HG03066 (cell line): ENCODE results near the gene CEP68.
"Not testable (repeated sequence)": the region's sequence is repeated elsewhere in the genome, so short reads cannot be mapped to it uniquely, and the experiment has no call there.

Source experiments
- ATAC-seq: cut with Tn5 transposase; IDR thresholded peaks from one replicate; pipeline ENCODE4 v1.9.1; 2021; ENCODE audit warnings: low read depth; ENCODE audit not compliant: unreplicated experiment

CEP68 gene

DNA sequence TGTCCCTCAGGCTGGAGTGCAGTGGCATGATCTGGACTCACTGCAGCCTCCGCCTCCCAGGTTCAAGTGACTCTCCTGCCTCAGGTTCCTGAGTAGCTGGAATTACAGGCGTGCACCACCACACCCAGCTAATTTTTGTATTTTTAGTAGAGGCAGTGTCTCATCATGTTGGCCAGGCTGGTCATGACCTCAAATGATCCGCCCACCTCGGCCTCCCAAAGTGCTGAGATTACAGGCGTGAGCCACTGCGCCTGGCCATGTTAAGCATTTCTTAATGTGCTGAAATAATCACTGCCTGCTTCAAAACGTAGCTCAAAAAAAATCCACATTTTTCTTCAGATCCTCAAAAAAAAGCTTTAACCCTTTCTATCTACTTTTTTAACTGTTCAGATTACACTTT is 69.2 kb downstream of the CEP68 start:
- ATAC-seq: not testable (repeated sequence)

DNA sequence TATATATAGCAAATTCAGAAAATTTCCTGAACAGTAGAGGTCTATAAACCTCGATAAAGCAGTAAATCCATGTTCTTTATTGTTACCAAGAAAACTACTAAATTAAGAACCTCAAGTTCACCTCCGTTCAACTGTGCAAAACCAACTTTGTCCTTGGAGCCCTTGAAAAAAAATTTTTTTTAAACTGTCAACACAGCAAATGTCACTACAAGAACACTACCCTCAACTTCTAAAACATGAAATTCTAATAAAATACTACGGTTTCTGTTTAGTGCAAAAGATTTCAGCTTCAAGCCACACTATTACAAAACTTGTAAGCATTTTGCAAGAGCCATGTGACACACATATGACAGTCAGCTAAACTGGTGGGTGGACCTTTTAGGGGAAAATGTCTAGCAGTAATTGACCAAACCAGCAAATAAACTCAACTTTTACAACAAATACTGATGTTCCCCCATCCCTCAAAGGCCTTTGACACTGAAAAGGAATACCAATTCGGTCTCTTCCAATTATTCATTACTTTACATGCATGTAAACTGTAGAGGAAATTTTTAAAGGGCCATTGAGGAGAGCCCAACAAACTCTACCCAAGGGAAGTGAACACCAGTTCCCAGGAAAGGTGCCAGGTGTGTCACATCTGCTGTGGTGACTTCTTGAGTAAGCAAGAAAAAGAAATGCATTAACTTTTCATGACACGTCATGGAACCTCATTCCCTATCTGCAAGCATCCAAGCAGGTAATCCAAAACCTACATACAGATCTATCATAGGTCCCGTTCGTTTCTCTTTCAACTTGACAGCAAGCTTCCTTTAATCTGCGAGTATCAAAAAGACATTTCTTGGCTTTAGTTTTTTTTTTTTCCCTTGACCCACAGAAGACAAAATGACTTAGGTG is 72.3 kb downstream of the CEP68 start:
- ATAC-seq: no peak

DNA sequence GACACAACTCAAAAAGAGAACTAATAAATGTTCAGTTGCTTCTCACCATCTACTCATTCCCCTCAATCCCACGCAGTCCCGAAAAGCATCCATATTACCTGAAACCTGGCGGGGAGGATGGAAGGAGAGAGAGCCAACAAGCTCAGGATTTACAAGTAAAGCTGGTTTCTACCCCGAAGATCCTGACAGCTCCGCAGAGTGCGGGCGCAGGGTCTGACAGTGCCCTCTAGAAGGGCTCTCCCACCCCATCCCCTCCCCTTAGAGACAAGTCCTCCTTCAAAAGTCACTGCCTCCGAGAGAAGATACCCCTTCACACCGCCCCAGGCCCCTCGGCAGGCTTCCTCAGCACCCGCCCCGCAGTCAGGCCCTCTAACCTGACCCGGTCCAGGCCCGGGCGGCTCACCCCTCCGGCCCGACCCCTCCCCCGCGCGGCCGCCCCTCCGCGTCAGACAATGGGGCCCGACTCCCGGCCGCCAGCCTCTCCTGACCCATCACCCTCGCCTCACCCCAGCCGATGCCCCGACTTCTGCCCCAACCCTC is 73.1 kb downstream of the CEP68 start:
- ATAC-seq: peak; percentile 0

DNA sequence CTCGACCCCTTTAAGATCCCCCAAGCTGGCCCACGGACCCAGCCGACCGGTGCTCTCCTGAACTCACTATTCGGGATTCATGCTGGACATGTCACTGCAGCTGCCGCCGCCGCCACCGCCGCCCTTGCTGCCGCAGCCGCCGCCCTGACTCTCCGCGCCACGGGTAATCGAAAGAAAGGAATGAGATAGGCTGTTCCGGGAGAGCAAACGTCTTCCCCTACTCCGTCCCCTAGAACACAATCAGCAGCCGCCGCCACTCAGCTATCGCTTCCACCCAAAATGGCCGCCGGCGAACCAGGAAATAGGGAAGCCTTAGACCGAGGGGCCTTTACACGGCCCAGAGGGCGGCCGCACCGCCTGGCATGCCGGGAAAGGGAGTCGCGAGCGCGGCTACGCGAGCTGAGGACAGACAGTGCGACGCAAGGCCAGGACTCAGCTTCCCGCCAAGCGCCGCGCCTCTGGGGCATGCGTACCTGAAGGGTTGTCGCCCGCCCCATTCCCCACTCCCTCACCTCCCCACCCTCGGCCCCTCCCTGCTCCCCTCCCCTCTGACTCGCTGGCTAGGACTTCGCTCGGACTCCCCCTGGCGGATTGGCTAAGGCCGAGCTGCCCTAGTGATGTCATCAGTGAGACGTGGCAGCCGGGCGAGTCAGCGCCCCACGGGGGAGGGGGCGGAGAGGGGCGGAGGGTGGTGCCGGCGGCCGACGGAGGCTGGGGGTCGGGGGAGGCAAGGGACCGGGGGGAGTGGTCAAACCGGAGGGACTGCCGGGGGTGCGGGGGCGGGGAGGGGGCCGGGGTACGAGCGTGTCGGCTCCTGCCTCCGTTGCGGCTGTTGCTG is 73.8 kb downstream of the CEP68 start, which contains the start of gene RAB1A:
Gene RAB1A (minus strand): TSS at position 281 of the 838 bp plus-strand sequence. CDS start 191 bp downstream, at position 90.
- peak; percentile 95 for ATAC-seq

DNA sequence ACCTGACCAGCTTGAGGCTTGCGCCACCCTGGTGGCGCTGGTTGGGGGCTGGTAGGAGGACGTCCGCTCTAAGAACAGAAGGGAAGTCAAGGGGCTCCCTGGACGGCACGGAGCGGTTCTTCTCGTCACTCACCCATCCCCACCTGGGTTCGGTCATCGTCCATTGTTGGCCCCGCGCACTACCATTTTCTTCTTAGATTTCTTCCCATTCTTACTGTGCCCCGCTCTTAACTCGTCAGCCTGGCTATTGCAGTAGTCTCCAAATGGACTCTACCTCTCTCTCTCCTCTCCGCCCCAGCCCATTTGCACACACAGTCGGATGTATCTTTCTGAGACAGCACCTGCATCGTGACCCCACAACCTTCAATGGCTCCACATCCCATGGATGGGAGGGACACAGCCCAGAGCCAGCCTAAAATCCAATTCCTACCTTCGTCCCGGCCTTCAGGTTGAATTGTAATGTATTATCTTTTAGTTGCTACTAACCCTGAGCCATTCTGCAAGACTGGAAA is 74.5 kb downstream of the CEP68 start:
- ATAC-seq: peak; percentile 36

DNA sequence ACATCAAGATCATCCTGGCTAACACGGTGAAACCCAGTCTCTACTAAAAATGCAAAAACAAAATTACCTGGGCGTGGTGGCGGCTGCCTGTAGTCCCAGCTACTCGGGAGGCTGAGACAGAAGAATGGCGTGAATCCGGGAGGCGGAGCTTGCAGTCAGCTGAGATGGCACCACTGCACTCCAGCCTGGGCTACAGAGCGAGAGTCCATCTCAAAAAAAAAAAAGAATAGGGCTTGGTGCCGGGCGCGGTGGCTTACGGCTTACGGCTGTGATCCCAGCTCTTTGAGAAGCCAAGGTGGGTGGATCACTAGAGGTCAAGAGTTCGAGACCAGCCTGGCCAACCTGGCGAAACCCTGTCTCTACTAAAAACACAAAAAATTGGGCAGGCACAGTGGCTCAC is 76.7 kb downstream of the CEP68 start:
- not testable (repeated sequence) for ATAC-seq

DNA sequence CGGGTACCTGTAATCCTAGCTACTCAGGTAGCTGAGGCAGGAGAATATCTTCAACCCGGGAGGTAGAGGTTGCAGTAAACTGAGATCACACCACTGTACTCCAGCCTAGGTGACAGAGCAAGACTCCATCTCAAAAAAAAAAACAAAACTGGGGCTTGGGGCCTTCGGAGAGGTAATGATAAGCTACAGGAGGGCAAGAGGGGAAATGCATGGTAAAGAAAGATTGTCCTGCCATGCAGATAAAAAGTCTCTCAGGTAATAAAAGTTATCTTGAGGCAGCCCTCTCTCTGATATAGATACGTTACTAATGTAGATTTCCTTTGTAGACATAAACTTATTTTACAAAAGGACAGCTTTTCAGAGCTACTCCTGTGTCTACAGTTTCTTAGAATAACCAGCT is 77.4 kb downstream of the CEP68 start:
- no peak for ATAC-seq

DNA sequence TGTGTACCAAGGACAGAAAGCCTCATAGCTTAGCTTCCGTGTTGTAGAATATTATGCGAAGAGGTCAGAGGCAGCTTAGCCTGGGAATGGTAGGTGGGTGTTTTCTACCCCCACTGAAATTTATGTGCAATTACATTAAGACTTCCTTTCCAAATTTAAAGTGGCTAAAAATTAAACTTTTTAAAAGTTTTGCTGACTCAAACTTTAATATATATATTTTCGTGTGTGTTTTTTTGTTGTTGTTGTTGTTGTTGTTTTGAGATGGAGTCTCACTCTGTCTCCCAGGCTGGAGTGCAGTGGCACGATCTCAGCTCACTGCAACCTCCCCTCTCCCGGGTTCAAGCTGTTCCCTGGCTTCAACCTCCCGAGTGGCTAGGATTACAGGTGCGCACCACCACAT is 77.9 kb downstream of the CEP68 start:
- ATAC-seq: no peak

DNA sequence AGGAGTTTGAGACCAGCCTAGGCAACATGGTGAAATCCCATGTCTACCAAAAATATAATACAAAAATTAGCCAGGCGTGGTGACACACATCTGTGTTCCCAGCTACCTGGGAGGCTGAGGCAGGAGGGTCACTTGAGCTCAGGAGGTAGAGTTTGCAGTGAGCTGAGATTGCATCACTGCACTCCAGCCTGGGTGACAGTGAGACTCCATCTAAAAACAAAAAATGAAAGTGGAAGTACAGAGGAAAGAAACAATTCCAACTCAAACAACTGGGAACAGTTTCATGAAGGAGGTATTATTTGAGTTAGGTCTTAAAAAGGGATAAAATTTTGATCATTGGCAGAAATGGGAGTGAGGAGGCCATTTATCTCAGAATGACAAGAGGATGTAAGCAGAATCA is 80.0 kb downstream of the CEP68 start:
- ATAC-seq: no peak
